ENCODE results near the gene HAUS7.

HAUS7 gene

DNA sequence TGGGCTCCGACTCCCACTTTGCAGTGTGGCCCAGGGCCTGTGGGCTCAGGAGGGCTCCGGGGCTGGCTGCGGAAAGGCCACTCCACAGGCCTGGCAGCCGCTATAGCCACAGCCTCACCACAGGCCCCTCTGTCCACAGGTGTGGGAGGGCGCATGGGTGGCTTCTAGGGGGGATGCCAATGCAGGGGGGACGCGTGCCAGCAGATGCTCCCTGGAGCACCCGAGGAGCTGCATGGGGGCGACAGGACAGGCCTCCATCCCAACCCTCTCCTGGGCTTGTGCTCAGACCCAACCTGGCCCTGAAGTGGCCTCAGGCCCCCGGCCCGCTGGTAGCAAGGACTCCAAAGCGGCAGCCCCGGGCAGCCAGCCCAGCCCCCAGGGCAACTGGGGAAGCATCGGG, 32.4 kb upstream of the HAUS7 start:
- TF ChIP-seq FOXP2 (optimal IDR thresholded peaks at IDR 0.05; ENCODE audit: borderline replicate concordance, extremely low read depth, extremely low read length, insufficient read depth), result no peak

DNA sequence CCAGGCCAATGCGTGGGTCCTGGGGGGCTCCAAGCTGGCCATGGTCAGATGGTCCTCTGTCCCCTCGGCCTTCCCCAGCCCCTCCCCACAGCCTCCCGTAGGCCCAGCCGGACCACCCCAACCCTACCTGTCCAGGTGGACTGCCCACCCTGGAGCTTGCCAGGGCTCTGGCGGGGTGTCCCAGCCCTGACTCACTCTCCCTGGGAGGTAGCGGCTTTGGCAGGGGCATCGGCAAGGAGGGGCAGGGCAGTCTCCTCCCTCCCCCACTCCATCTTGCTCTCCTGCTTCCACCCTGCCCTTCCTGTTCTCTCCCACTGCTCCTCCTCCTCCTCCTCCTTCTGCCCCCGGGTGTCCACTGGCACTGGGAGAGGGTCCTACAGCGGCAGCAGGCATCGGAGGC, 31.8 kb upstream of the HAUS7 start:
- TF ChIP-seq TAF1 (IDR thresholded peaks at IDR 0.05; ENCODE audit: borderline replicate concordance, insufficient read depth, low read length) (no peak), POLR2AphosphoS5 (IDR thresholded peaks at IDR 0.05; ENCODE audit: low read depth, low read length) (no peak), SIN3A (IDR thresholded peaks at IDR 0.05; ENCODE audit: borderline replicate concordance, insufficient read depth, low read length) (no peak), FOXP2 (optimal IDR thresholded peaks at IDR 0.05; ENCODE audit: borderline replicate concordance, extremely low read depth, extremely low read length, insufficient read depth) (no peak)
- TF ChIP-seq, protein P1, sequence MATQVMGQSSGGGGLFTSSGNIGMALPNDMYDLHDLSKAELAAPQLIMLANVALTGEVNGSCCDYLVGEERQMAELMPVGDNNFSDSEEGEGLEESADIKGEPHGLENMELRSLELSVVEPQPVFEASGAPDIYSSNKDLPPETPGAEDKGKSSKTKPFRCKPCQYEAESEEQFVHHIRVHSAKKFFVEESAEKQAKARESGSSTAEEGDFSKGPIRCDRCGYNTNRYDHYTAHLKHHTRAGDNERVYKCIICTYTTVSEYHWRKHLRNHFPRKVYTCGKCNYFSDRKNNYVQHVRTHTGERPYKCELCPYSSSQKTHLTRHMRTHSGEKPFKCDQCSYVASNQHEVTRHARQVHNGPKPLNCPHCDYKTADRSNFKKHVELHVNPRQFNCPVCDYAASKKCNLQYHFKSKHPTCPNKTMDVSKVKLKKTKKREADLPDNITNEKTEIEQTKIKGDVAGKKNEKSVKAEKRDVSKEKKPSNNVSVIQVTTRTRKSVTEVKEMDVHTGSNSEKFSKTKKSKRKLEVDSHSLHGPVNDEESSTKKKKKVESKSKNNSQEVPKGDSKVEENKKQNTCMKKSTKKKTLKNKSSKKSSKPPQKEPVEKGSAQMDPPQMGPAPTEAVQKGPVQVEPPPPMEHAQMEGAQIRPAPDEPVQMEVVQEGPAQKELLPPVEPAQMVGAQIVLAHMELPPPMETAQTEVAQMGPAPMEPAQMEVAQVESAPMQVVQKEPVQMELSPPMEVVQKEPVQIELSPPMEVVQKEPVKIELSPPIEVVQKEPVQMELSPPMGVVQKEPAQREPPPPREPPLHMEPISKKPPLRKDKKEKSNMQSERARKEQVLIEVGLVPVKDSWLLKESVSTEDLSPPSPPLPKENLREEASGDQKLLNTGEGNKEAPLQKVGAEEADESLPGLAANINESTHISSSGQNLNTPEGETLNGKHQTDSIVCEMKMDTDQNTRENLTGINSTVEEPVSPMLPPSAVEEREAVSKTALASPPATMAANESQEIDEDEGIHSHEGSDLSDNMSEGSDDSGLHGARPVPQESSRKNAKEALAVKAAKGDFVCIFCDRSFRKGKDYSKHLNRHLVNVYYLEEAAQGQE (IDR thresholded peaks at IDR 0.05; ENCODE audit: insufficient read depth in 1 of 2, low read depth in 2 of 2, low read length in 2 of 2), result no peak

DNA sequence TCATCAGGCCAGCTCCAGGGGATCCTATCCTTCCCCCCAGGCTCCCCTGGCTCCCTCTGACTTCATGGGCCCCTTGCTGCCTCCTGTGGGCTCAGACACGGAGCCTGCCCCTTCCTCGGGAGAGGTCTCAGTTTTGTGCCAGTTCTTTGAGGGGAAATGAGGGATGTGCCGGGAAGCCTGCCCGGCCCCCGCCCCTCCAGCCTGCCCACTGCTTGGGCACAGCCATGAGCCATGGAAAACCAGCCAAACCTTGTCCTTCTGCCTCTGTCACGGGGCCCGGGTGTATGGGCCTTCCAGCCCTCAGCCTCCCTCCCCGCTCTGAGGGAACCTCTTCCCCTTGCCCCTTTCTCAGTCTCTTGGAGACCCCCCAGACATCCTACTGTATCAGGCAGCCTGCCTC, 31.2 kb upstream of the HAUS7 start:
- TF ChIP-seq SIN3A (IDR thresholded peaks at IDR 0.05; ENCODE audit: borderline replicate concordance, insufficient read depth, low read length) (no peak), POLR2AphosphoS5 (IDR thresholded peaks at IDR 0.05; ENCODE audit: low read depth, low read length) (no peak), TAF1 (IDR thresholded peaks at IDR 0.05; ENCODE audit: borderline replicate concordance, insufficient read depth, low read length) (no peak), FOXP2 (optimal IDR thresholded peaks at IDR 0.05; ENCODE audit: borderline replicate concordance, extremely low read depth, extremely low read length, insufficient read depth) (no peak)
- TF ChIP-seq, protein P1 (IDR thresholded peaks at IDR 0.05; ENCODE audit: insufficient read depth in 1 of 2, low read depth in 2 of 2, low read length in 2 of 2), result no peak

- TF ChIP-seq, protein P1 (IDR thresholded peaks at IDR 0.05; ENCODE audit: insufficient read depth in 1 of 2, low read depth in 2 of 2, low read length in 2 of 2), result no peak
- no peak for TF ChIP-seq SIN3A (IDR thresholded peaks at IDR 0.05; ENCODE audit: borderline replicate concordance, insufficient read depth, low read length)
- no peak for TF ChIP-seq FOXP2 (optimal IDR thresholded peaks at IDR 0.05; ENCODE audit: borderline replicate concordance, extremely low read depth, extremely low read length, insufficient read depth)
- no peak for TF ChIP-seq POLR2AphosphoS5 (IDR thresholded peaks at IDR 0.05; ENCODE audit: low read depth, low read length)
- no peak for TF ChIP-seq TAF1 (IDR thresholded peaks at IDR 0.05; ENCODE audit: borderline replicate concordance, insufficient read depth, low read length)
Measured at GRCh38 chrX:153500676-153501280, 30.4 kb upstream of the HAUS7 start.

- TF ChIP-seq POLR2AphosphoS5 (IDR thresholded peaks at IDR 0.05; ENCODE audit: low read depth, low read length), result no peak
- TF ChIP-seq FOXP2 (optimal IDR thresholded peaks at IDR 0.05; ENCODE audit: borderline replicate concordance, extremely low read depth, extremely low read length, insufficient read depth), result no peak
- no peak for TF ChIP-seq TAF1 (IDR thresholded peaks at IDR 0.05; ENCODE audit: borderline replicate concordance, insufficient read depth, low read length)
- TF ChIP-seq, protein P1 (IDR thresholded peaks at IDR 0.05; ENCODE audit: insufficient read depth in 1 of 2, low read depth in 2 of 2, low read length in 2 of 2), result no peak
- no peak for TF ChIP-seq SIN3A (IDR thresholded peaks at IDR 0.05; ENCODE audit: borderline replicate concordance, insufficient read depth, low read length)
Measured at GRCh38 chrX:153499876-153500275, 29.5 kb upstream of the HAUS7 start.
